TTC549 (cell line): Measurements from ENCODE around the gene ZNF384.

Source experiments
- FAIRE-seq: peaks from 2 replicates; lab custom pipeline; 2012; peaks lifted over from hg19 to GRCh38; lab: Jason Lieb, UNC

The ZNF384 gene

GRCh38 chr12:6653342-6653741, 35.8 kb downstream of the ZNF384 start:
- no peak for FAIRE-seq

- FAIRE-seq, result no peak
These were observed 36.8 kb downstream of the ZNF384 start for GRCh38 chr12:6652391-6652790.

GRCh38 chr12:6650832-6651231, 38.3 kb downstream of the ZNF384 start:
- no peak for FAIRE-seq

GRCh38 chr12:6647083-6647604, 42.0 kb downstream of the ZNF384 start, which contains the start of gene ACRBP:
Gene ACRBP, minus strand, starts transcription at chr12:6647432. Its CDS starts 66 bp downstream, at chr12:6647366.
- no peak for FAIRE-seq

- no peak for FAIRE-seq
These were observed 42.7 kb downstream of the ZNF384 start for GRCh38 chr12:6646276-6647082.

- no peak for FAIRE-seq
These were observed 44.3 kb downstream of the ZNF384 start for GRCh38 chr12:6644903-6645302.

GRCh38 chr12:6644257-6644596, 44.9 kb downstream of the ZNF384 start:
- no peak for FAIRE-seq

- FAIRE-seq, result no peak
These were observed 45.5 kb downstream of the ZNF384 start for GRCh38 chr12:6643569-6644256.

- no peak for FAIRE-seq
These were observed 48.0 kb downstream of the ZNF384 start for GRCh38 chr12:6641131-6641530.

- FAIRE-seq, result no peak
These were observed 48.7 kb downstream of the ZNF384 start for GRCh38 chr12:6640497-6640896.

- FAIRE-seq, result no peak
These were observed 49.9 kb downstream of the ZNF384 start for GRCh38 chr12:6639151-6639801.

- FAIRE-seq, result no peak
These were observed 50.9 kb downstream of the ZNF384 start for GRCh38 chr12:6638305-6638704.

- FAIRE-seq, result no peak
These were observed 53.2 kb downstream of the ZNF384 start, which contains the start of gene LPAR5 for GRCh38 chr12:6635856-6636531. Gene LPAR5, minus strand, starts transcription at chr12:6635959. Its CDS starts 14,711 bp downstream, at chr12:6621248.

GRCh38 chr12:6635375-6635855, 53.8 kb downstream of the ZNF384 start:
- no peak for FAIRE-seq

GRCh38 chr12:6632026-6632983, 56.9 kb downstream of the ZNF384 start:
- FAIRE-seq, result no peak

GRCh38 chr12:6631549-6631961, 57.6 kb downstream of the ZNF384 start:
- no peak for FAIRE-seq

- FAIRE-seq, result no peak
These were observed 58.4 kb downstream of the ZNF384 start for GRCh38 chr12:6630736-6631135.

- FAIRE-seq, result no peak
These were observed 61.6 kb downstream of the ZNF384 start for GRCh38 chr12:6627616-6628015.

GRCh38 chr12:6626654-6627283, 62.4 kb downstream of the ZNF384 start:
- FAIRE-seq, result no peak

- no peak for FAIRE-seq
These were observed 68.3 kb downstream of the ZNF384 start for GRCh38 chr12:6620885-6621274.
